Measurements from ENCODE around the gene SLC44A3. TPM values are rescaled to one million over a fixed set of nuclear protein-coding genes. Genes with fewer than 3 reads are reported as not detected.

Gene SLC44A3
- total and polyA plus RNA-seq, 11 donors, result 1.3 to 8.8 (median 5.8) TPM

GRCh38 chr1:94899756-94900155, 79.6 kb downstream of the SLC44A3 start:
- ATAC-seq (no peak), DNase-seq (no peak)
- H3K4me3 ChIP-seq, result no peak overlapping the region
- H3K27ac ChIP-seq, result peak overlapping the region in 1 of 12 donors; percentile 48
- H3K27me3 ChIP-seq, result no peaks in the 10 kb centered on the region
- no peaks in the 10 kb centered on the region for H3K9me3 ChIP-seq
- intact Hi-C loops (cut with DNase I), result no loop called here
- TF ChIP-seq CTCF (IDR thresholded peaks at IDR 0.05) (no peak), POLR2A (IDR thresholded peaks at IDR 0.05) (no peak)
- peaks cover 0 to 86% (median 74%) of the 10 kb centered on the region in 9 donors for H3K36me3 ChIP-seq
- H3K4me1 ChIP-seq, result peaks cover 0 to 44% (median 0%) of the 10 kb centered on the region in 12 donors
- 64 to 93% (median 80%) methylated on average over 1 of the region's 1 CpG for WGBS, 4 donors

- H3K36me3 ChIP-seq, result peaks cover 0 to 69% (median 56%) of the 10 kb centered on the region in 9 donors
- TF ChIP-seq CTCF (IDR thresholded peaks at IDR 0.05), result no peak
- no peak for TF ChIP-seq POLR2A (IDR thresholded peaks at IDR 0.05)
- no peaks in the 10 kb centered on the region for H3K27me3 ChIP-seq
- no peak for DNase-seq
- intact Hi-C loops (cut with DNase I), result no loop called here
- H3K4me1 ChIP-seq, result peaks cover 0 to 65% (median 7%) of the 10 kb centered on the region in 12 donors
- ATAC-seq, result no peak
- no peaks in the 10 kb centered on the region for H3K9me3 ChIP-seq
- H3K27ac ChIP-seq, result peak overlapping the region in 1 of 12 donors; percentile 4
- no peak overlapping the region for H3K4me3 ChIP-seq
- WGBS, 4 donors, result 74 to 86% (median 85%) methylated on average over 4 of the region's 4 CpGs
Observed at GRCh38 chr1:94901841-94902240, 81.7 kb downstream of the SLC44A3 start.

- intact Hi-C loops (cut with DNase I), result no loop called here
- Histone ChIP-seq H3K4me3 (no peak overlapping the region), H3K27ac (peak overlapping the region in 1 of 12 donors; percentile 63), H3K9me3 (no peaks in the 10 kb centered on the region), H3K4me1 (peaks cover 0 to 75% (median 9%) of the 10 kb centered on the region in 12 donors), H3K36me3 (peaks cover 0 to 60% (median 41%) of the 10 kb centered on the region in 9 donors), H3K27me3 (no peaks in the 10 kb centered on the region)
- 85 to 88% (median 85%) methylated on average over 7 of the region's 7 CpGs for WGBS, 4 donors
- no peak for ATAC-seq
- TF ChIP-seq CTCF (IDR thresholded peaks at IDR 0.05), result no peak
- no peak for TF ChIP-seq POLR2A (IDR thresholded peaks at IDR 0.05)
- DNase-seq, result no peak
Observed at GRCh38 chr1:94903280-94904009, 83.3 kb downstream of the SLC44A3 start.

GRCh38 chr1:94905207-94905606, 85.0 kb downstream of the SLC44A3 start:
- no peak overlapping the region for H3K4me3 ChIP-seq
- H3K9me3 ChIP-seq, result no peaks in the 10 kb centered on the region
- peaks cover 0 to 47% (median 25%) of the 10 kb centered on the region in 9 donors for H3K36me3 ChIP-seq
- intact Hi-C loops (cut with DNase I), result no loop called here
- ATAC-seq, result no peak
- 89 to 98% (median 96%) methylated on average over 4 of the region's 4 CpGs for WGBS, 4 donors
- peak overlapping the region in 1 of 12 donors; percentile 25 for H3K27ac ChIP-seq
- H3K4me1 ChIP-seq, result peaks cover 0 to 76% (median 19%) of the 10 kb centered on the region in 12 donors
- DNase-seq, result no peak
- TF ChIP-seq CTCF (IDR thresholded peaks at IDR 0.05) (no peak), POLR2A (IDR thresholded peaks at IDR 0.05) (no peak)
- H3K27me3 ChIP-seq, result no peaks in the 10 kb centered on the region

All from heart left ventricle (tissue), 16 donors.